ENCODE results near the gene LCN15. TPM values are rescaled to one million over a fixed set of nuclear protein-coding genes. Genes with fewer than 3 reads are reported as not detected.

Gene LCN15
- polyA plus RNA-seq, 1 donor from 2014 or later: not detected

- H3K4me3 ChIP-seq (ENCODE audit: low read length): no peak overlapping the region
- H4K20me1 ChIP-seq (ENCODE audit: insufficient read depth): no peaks in the 10 kb centered on the region
- H2AFZ ChIP-seq (ENCODE audit: low read depth, low read length): no peak overlapping the region
- H3F3A ChIP-seq (ENCODE audit: insufficient read depth, low read length, poor library complexity, severe bottlenecking): no peaks in the 10 kb centered on the region
- no peaks in the 10 kb centered on the region for H3K27me3 ChIP-seq (ENCODE audit: insufficient read depth, low read depth, low read length)
- H3K9ac ChIP-seq (ENCODE audit: low read length): no peak overlapping the region
- TF ChIP-seq TAF1 (IDR thresholded peaks at IDR 0.05; ENCODE audit: low read depth): no peak
- TF ChIP-seq RAD21 (conservative IDR thresholded peaks at IDR 0.05): no peak
- TF ChIP-seq EZH2 (IDR thresholded peaks at IDR 0.05; ENCODE audit: borderline replicate concordance, insufficient read depth, low read length, poor library complexity, severe bottlenecking): no peak
- TF ChIP-seq CTCF (IDR thresholded peaks at IDR 0.05; ENCODE audit: poor library complexity, severe bottlenecking): no peak
- TF ChIP-seq POLR2AphosphoS5 (IDR thresholded peaks at IDR 0.05): no peak
- TF ChIP-seq MXI1 (conservative IDR thresholded peaks at IDR 0.05; ENCODE audit: poor library complexity, severe bottlenecking): no peak
- no peak for TF ChIP-seq EP300 (conservative IDR thresholded peaks at IDR 0.05; ENCODE audit: poor library complexity, severe bottlenecking)
- TF ChIP-seq REST (IDR thresholded peaks at IDR 0.05; ENCODE audit: borderline replicate concordance): no peak
- no peak for TF ChIP-seq SMC3 (conservative IDR thresholded peaks at IDR 0.05; ENCODE audit: poor library complexity)
- H3K36me3 ChIP-seq (ENCODE audit: insufficient read depth, low read length): no peaks in the 10 kb centered on the region
- no peaks in the 10 kb centered on the region for H3K9me2 ChIP-seq (ENCODE audit: insufficient read depth, low read length)
- H3K9me3 ChIP-seq (ENCODE audit: low read length): no peaks in the 10 kb centered on the region
- H3K4me2 ChIP-seq (ENCODE audit: low read length): no peak overlapping the region
- no peaks in the 10 kb centered on the region for H3K79me2 ChIP-seq (replicated peaks; ENCODE audit: insufficient read depth, low read length)
- H3K27ac ChIP-seq (ENCODE audit: low read length): no peak overlapping the region
Measured at GRCh38 chr9:136784997-136785361, 20.7 kb upstream of the LCN15 start.

- Histone ChIP-seq H4K20me1 (ENCODE audit: insufficient read depth) (no peaks in the 10 kb centered on the region), H2AFZ (ENCODE audit: low read depth, low read length) (no peak overlapping the region), H3K4me2 (ENCODE audit: low read length) (no peak overlapping the region), H3K27ac (ENCODE audit: low read length) (no peak overlapping the region), H3K9ac (ENCODE audit: low read length) (no peak overlapping the region), H3K79me2 (replicated peaks; ENCODE audit: insufficient read depth, low read length) (no peaks in the 10 kb centered on the region), H3K36me3 (ENCODE audit: insufficient read depth, low read length) (no peaks in the 10 kb centered on the region), H3K9me3 (ENCODE audit: low read length) (no peaks in the 10 kb centered on the region), H3K27me3 (ENCODE audit: insufficient read depth, low read depth, low read length) (no peaks in the 10 kb centered on the region), H3F3A (ENCODE audit: insufficient read depth, low read length, poor library complexity, severe bottlenecking) (no peaks in the 10 kb centered on the region), H3K9me2 (ENCODE audit: insufficient read depth, low read length) (no peaks in the 10 kb centered on the region), H3K4me3 (ENCODE audit: low read length) (no peak overlapping the region)
- TF ChIP-seq CTCF (IDR thresholded peaks at IDR 0.05; ENCODE audit: poor library complexity, severe bottlenecking): peak; percentile 64
- peak; percentile 63 for TF ChIP-seq SMC3 (conservative IDR thresholded peaks at IDR 0.05; ENCODE audit: poor library complexity)
- TF ChIP-seq POLR2AphosphoS5 (IDR thresholded peaks at IDR 0.05): no peak
- no peak for TF ChIP-seq MXI1 (conservative IDR thresholded peaks at IDR 0.05; ENCODE audit: poor library complexity, severe bottlenecking)
- peak; percentile 35 for TF ChIP-seq RAD21 (conservative IDR thresholded peaks at IDR 0.05)
Measured at GRCh38 chr9:136784249-136784996, 20.1 kb upstream of the LCN15 start.
